Testis (tissue), 3 donors: Measurements from ENCODE around the gene PLCH2. TPM values are rescaled to one million over a fixed set of nuclear protein-coding genes. Genes with fewer than 3 reads are reported as not detected.

Experiments used
- DNase-seq: peaks from one replicate; pipeline ENCODE4 v3.0.0-alpha.2; 2019
- H3K27ac ChIP-seq, 2 donors: fragments of 200-600 bp; sonication (generic); one replicate each; pipeline ENCODE4 v1.5.1; 2019
- H3K27me3 ChIP-seq: fragments of 200-600 bp; sonication (generic); one replicate; pipeline ENCODE4 v1.5.1; 2019
- H3K36me3 ChIP-seq: fragments of 200-600 bp; sonication (generic); one replicate; pipeline ENCODE4 v1.5.1; 2017; ENCODE audit warnings: low read depth; ENCODE audit errors: missing control alignments
- H3K4me1 ChIP-seq: fragments of 200-600 bp; sonication (generic); one replicate; pipeline ENCODE4 v1.5.1; 2019
- H3K4me3 ChIP-seq, 2 donors: fragments of 200-600 bp; sonication (generic); one replicate each; pipeline ENCODE4 v1.5.1; 2017 to 2019
- H3K9me3 ChIP-seq: fragments of 200-600 bp; sonication (generic); one replicate; pipeline ENCODE4 v1.5.1; 2017
- POLR2A ChIP-seq: fragments of 450-650 bp; IDR thresholded peaks from one replicate; pipeline ENCODE4 v1.6.1; 2017; ENCODE audit warnings: antibody characterized with exemption, mild to moderate bottlenecking, moderate library complexity
- WGBS, 2 donors: methylation state at CpG; one replicate each; pipeline ENCODE4 v1.1.5; 2018; 5-methylcytosine and 5-hydroxymethylcytosine counted together
- intact Hi-C: fragments of 100-400 bp; cut with DNase I; formaldehyde crosslinking; loops from one replicate; pipeline ENCODE4 v1.15.1; 2023; ENCODE audit warnings: low total_unique reads
- polyA plus RNA-seq: library from polyadenylated mRNA; stranded (reverse); fragments of 350-450 nt; fragmentation: Illumina TruSeq; extraction: RNeasy Lipid Tissue Mini Kit (QIAGEN cat#74804); gene quantifications from one replicate; pipeline ENCODE4 v1.2.3, GENCODE V29; 2014; ENCODE audit warnings: low read depth, low replicate concordance; ENCODE audit not compliant: insufficient read depth
- total RNA-seq, 2 donors: library from RNA; depleted of rRNA; stranded (reverse); fragments of >200 nt; gene quantifications; one replicate each; pipeline ENCODE4 v1.2.3, GENCODE V29; 2016
- TF ChIP-seq, protein P1 (sequence below), 3 experiments: fragments of 450-650 bp in 2 of 3; fragments of 200-600 bp in 1 of 3; sonication (generic) in 1 of 3; IDR thresholded peaks; one replicate each; pipeline ENCODE4 v1.5.1; 2016 to 2019; ENCODE audit warnings: antibody characterized with exemption in 3 of 3, mild to moderate bottlenecking in 2 of 3, moderate library complexity in 1 of 3

Gene PLCH2
- total and polyA plus RNA-seq, 3 donors from 2014 or later = 2.7 to 6.5 (median 5.7) TPM

DNA sequence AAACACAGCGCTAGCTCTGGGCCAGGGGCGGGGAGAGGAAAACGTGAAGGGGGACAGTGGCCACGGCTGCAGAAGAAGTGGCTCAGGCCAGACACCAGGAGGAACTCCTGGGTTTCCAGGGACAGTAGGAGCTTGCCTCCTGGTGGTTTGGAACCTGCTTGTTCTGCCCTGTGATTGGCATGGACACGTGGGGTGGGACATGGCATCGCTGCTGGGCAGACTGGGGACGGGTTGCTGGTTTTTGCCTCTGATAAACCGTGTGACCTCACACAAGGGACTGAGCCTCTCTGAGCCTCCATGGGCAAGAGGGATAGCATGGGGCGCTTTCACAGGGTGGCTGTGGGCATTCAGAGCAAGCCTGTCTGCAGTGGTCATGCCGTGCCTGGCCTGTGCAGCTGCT, 7.5 kb upstream of the PLCH2 start:
- no peaks in the 10 kb centered on the region for H3K9me3 ChIP-seq
- no peaks in the 10 kb centered on the region for H3K27me3 ChIP-seq
- TF ChIP-seq, protein P1, sequence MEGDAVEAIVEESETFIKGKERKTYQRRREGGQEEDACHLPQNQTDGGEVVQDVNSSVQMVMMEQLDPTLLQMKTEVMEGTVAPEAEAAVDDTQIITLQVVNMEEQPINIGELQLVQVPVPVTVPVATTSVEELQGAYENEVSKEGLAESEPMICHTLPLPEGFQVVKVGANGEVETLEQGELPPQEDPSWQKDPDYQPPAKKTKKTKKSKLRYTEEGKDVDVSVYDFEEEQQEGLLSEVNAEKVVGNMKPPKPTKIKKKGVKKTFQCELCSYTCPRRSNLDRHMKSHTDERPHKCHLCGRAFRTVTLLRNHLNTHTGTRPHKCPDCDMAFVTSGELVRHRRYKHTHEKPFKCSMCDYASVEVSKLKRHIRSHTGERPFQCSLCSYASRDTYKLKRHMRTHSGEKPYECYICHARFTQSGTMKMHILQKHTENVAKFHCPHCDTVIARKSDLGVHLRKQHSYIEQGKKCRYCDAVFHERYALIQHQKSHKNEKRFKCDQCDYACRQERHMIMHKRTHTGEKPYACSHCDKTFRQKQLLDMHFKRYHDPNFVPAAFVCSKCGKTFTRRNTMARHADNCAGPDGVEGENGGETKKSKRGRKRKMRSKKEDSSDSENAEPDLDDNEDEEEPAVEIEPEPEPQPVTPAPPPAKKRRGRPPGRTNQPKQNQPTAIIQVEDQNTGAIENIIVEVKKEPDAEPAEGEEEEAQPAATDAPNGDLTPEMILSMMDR (IDR thresholded peaks at IDR 0.05) = no peak
- no peak for TF ChIP-seq POLR2A
- H3K36me3 ChIP-seq = no peaks in the 10 kb centered on the region
- DNase-seq = no peak
- intact Hi-C loops = no loop called here
- no peak overlapping the region for H3K4me3 ChIP-seq
- no peak overlapping the region for H3K27ac ChIP-seq
- H3K4me1 ChIP-seq = peaks cover 5% of the 10 kb centered on the region
- WGBS, 2 donors = 78 to 82% methylated on average over 8 to 10 of the region's 10 CpGs

DNA sequence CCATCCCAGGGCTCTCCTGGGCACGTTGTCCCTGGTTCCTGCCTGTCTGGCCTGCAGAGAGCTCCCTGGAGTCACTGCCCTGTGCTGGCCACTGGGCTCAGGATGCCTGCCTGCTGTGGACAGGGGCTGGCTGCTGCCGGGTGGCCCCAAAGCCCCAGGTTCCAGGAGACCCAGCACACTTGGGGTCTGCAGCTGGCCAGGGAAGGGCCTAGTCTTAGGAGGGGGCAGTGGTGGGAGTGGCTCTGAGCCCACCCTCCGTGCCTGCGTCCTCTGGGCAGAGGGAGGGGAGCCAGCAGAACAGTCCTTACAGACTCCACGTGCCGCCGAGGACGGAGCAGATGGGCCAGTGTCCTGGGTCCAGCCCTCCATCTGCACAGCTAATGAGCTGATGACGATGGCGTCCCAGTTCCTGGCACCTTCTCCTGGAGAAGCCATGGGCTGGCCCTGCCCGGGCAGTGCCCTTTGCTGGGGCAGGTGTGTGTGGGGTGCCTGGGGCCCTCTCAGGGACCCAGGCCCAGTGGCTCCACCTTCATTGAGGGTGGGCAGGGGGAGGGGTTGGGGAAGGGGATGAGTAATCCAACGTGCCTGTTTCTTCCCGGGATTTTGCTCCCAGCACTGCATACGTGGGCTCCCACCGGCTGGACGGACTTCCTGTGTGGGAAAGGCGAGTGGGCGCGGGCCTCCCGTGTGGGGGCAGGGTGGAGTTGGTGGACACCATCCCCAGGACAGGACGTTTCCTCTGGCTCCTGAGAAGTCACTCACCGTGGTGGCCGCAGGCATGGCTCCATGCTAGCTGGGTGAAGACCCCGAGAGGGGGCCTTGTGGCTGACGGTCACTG, 6.8 kb upstream of the PLCH2 start:
- WGBS, 2 donors = 71 to 78% methylated on average over 19 to 21 of the region's 25 CpGs
- no peak for DNase-seq
- Histone ChIP-seq H3K4me3 (no peak overlapping the region), H3K36me3 (no peaks in the 10 kb centered on the region), H3K4me1 (peaks cover 12% of the 10 kb centered on the region), H3K27me3 (no peaks in the 10 kb centered on the region), H3K9me3 (no peaks in the 10 kb centered on the region), H3K27ac (no peak overlapping the region)
- TF ChIP-seq, protein P1 (IDR thresholded peaks at IDR 0.05) = no peak
- TF ChIP-seq POLR2A = no peak
- intact Hi-C loops = no loop called here

DNA sequence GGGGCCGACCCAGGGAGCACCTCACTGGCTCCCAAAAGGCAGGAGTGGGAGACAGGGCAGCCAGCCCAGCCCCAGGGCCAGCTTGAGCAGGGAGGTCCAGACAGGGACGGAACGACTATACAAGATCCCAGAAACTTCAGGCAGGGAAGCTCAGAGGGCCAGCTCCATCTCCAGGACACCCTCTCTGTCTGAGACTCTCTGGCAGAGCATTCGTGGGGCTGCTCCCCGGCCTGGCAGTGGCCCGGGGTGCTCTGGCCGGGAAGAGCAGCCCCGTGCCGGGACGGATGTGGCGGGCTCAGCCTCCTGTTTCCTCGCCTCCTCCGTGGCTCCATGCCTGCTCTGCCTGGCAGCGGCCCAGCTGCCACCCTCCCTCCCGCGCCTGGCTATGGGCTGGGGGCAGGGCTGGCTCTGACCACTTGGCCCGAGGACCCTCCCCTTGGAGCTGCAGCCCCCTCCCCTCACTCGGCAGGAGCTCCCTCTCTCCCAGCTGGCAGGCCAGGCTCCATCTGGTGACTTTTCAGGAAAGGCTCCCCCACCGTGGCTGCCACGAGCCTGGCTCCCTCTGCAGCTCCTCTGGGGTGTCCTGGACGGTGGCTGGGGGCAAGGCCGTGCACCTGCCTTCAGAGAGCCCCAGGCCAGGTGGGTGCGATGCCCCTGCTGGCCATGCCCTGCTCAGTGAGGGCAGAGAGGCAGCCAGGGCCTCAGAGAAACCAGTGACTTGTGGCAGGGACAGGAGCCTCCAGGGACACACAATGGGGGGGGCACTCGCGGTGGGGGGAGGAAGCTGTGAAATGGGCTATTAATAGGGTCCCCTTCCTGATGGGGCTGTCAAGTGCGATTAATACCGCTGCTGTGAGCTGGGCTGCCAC, 5.6 kb upstream of the PLCH2 start:
- intact Hi-C loops = no loop called here
- DNase-seq = no peak
- Histone ChIP-seq H3K27ac (no peak overlapping the region), H3K36me3 (no peaks in the 10 kb centered on the region), H3K27me3 (no peaks in the 10 kb centered on the region), H3K4me3 (no peak overlapping the region), H3K9me3 (no peaks in the 10 kb centered on the region), H3K4me1 (peaks cover 22% of the 10 kb centered on the region)
- no peak for TF ChIP-seq POLR2A
- TF ChIP-seq, protein P1 (IDR thresholded peaks at IDR 0.05) = no peak
- WGBS, 2 donors = 48% methylated on average over 16 to 27 of the region's 27 CpGs

GRCh38 chr1:2471159-2471471, 5.0 kb upstream of the PLCH2 start:
- H3K27ac ChIP-seq = no peak overlapping the region
- H3K36me3 ChIP-seq = no peaks in the 10 kb centered on the region
- H3K4me3 ChIP-seq = no peak overlapping the region
- WGBS, 2 donors = 80 to 88% methylated on average over 3 to 7 of the region's 7 CpGs
- peaks cover 28% of the 10 kb centered on the region for H3K4me1 ChIP-seq
- no peaks in the 10 kb centered on the region for H3K9me3 ChIP-seq
- H3K27me3 ChIP-seq = no peaks in the 10 kb centered on the region
- no peak for DNase-seq
- intact Hi-C loops = no loop called here
- TF ChIP-seq, protein P1 (IDR thresholded peaks at IDR 0.05) = no peak
- no peak for TF ChIP-seq POLR2A
